Mucosa of stomach (tissue), 1 donor: ENCODE measurements around the gene RASGRF1.

ENCODE experiments used
- H3K27me3 ChIP-seq: one replicate; pipeline ENCODE4 v1.7.0; 2013; ENCODE audit warnings: mild to moderate bottlenecking, low read length; ENCODE audit not compliant: control insufficient read depth, insufficient read depth
- H3K36me3 ChIP-seq: one replicate; pipeline ENCODE4 v1.7.0; 2013; ENCODE audit warnings: low read length; ENCODE audit not compliant: control insufficient read depth, insufficient read depth
- H3K4me1 ChIP-seq: one replicate; pipeline ENCODE4 v1.7.0; 2013; ENCODE audit warnings: mild to moderate bottlenecking, low read length; ENCODE audit not compliant: control insufficient read depth, insufficient read depth
- H3K4me3 ChIP-seq: one replicate; pipeline ENCODE4 v1.7.0; 2013; ENCODE audit warnings: low read length
- H3K9ac ChIP-seq: one replicate; pipeline ENCODE4 v1.7.0; 2013; ENCODE audit warnings: mild to moderate bottlenecking, low read length, moderate library complexity
- H3K9me3 ChIP-seq: one replicate; pipeline ENCODE4 v1.7.0; 2013; ENCODE audit warnings: mild to moderate bottlenecking, low read length, moderate library complexity; ENCODE audit not compliant: control insufficient read depth
- donor health status: Pancreatic carcinoma.

Gene RASGRF1, protein sequence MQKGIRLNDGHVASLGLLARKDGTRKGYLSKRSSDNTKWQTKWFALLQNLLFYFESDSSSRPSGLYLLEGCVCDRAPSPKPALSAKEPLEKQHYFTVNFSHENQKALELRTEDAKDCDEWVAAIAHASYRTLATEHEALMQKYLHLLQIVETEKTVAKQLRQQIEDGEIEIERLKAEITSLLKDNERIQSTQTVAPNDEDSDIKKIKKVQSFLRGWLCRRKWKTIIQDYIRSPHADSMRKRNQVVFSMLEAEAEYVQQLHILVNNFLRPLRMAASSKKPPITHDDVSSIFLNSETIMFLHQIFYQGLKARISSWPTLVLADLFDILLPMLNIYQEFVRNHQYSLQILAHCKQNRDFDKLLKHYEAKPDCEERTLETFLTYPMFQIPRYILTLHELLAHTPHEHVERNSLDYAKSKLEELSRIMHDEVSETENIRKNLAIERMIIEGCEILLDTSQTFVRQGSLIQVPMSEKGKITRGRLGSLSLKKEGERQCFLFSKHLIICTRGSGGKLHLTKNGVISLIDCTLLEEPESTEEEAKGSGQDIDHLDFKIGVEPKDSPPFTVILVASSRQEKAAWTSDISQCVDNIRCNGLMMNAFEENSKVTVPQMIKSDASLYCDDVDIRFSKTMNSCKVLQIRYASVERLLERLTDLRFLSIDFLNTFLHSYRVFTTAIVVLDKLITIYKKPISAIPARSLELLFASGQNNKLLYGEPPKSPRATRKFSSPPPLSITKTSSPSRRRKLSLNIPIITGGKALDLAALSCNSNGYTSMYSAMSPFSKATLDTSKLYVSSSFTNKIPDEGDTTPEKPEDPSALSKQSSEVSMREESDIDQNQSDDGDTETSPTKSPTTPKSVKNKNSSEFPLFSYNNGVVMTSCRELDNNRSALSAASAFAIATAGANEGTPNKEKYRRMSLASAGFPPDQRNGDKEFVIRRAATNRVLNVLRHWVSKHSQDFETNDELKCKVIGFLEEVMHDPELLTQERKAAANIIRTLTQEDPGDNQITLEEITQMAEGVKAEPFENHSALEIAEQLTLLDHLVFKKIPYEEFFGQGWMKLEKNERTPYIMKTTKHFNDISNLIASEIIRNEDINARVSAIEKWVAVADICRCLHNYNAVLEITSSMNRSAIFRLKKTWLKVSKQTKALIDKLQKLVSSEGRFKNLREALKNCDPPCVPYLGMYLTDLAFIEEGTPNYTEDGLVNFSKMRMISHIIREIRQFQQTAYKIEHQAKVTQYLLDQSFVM (N-terminal part only)

DNA sequence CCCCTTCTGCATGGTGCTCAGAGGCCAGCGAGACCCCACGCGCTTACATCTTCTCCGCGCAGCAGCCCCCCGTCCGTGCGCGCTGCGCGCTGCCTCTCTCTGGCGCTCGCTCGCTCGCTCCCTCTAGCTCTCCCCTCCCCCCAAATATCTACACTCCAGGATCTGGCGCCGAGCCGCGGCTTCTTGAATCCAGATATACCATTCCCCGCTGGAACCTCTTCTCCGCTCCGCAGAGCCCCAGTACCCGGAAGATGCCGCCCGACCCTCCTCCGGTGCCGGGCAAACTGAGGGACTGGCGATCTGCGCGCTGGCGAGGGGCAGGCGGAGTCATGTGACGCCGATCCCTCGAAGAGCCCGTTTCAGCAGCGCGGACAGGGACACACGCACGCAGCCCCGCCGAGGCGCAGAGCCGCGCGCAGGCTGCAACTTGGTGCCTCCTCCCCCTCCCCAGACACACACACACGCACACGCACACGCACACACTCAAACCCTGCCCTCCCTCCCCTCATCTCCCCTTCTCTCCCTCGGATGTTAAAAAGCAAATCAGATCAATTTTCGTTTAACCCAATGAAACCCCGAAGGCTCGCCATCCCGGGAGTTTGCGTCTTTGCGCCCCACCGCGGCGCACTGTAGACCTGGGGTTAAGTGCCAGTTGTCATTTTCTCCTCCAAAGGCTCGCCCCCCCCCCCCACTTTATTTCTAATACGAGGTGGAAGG lies at the start of gene RASGRF1:
Gene RASGRF1, minus strand, starts transcription at position 294 of the 717 bp plus-strand sequence. Its CDS starts 282 bp downstream, at position 12.
- H3K9ac ChIP-seq: no peak within 1 kb of the TSS
- H3K36me3 ChIP-seq: no peaks in the 10 kb centered on the region
- no peak within 1 kb of the TSS for H3K4me3 ChIP-seq
- H3K27me3 ChIP-seq: peaks cover 58% of the 10 kb centered on the region
- H3K4me1 ChIP-seq: no peaks in the 10 kb centered on the region
- H3K9me3 ChIP-seq: no peaks in the 10 kb centered on the region

- H3K4me3 ChIP-seq: no peak overlapping the region
Measured at GRCh38 chr15:79136434-79137046, 46.0 kb upstream of the RASGRF1 start.

GRCh38 chr15:79133309-79133708 lies 42.7 kb upstream of the RASGRF1 start:
- Histone ChIP-seq H3K9me3 (no peaks in the 10 kb centered on the region), H3K27me3 (peaks cover 10% of the 10 kb centered on the region), H3K9ac (no peak overlapping the region), H3K4me3 (no peak overlapping the region), H3K36me3 (no peaks in the 10 kb centered on the region), H3K4me1 (no peaks in the 10 kb centered on the region)

More at GRCh38 chr15:79136434-79137046, 46.0 kb upstream of the RASGRF1 start:
- Histone ChIP-seq H3K9ac (no peak overlapping the region), H3K9me3 (no peaks in the 10 kb centered on the region), H3K4me1 (no peaks in the 10 kb centered on the region), H3K36me3 (no peaks in the 10 kb centered on the region), H3K27me3 (peaks cover 10% of the 10 kb centered on the region)

DNA sequence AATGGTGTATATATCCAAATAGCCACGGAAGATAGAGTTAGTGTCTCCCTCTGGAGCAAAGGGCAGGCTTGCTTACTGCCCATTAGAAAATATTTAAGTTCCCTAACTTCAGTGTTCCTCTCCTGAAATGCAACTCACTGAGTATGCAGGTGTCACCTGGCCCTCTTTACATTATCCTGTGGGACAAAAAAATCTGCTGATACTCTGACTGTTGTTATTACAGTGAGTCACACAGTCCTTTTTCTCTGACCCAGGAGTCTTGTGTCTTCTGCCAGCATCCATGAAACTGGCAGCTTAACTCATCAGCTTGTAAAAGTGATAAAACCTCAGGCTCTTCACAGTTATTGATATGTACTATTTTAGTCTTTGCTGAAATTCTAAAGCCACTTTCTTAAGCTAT lies 42.2 kb upstream of the RASGRF1 start:
- no peaks in the 10 kb centered on the region for H3K9me3 ChIP-seq
- H3K4me3 ChIP-seq: no peak overlapping the region
- no peaks in the 10 kb centered on the region for H3K36me3 ChIP-seq
- H3K4me1 ChIP-seq: no peaks in the 10 kb centered on the region
- peaks cover 10% of the 10 kb centered on the region for H3K27me3 ChIP-seq
- H3K9ac ChIP-seq: no peak overlapping the region

GRCh38 chr15:79132361-79132760 lies 41.8 kb upstream of the RASGRF1 start:
- Histone ChIP-seq H3K4me1 (no peaks in the 10 kb centered on the region), H3K27me3 (peaks cover 10% of the 10 kb centered on the region), H3K36me3 (no peaks in the 10 kb centered on the region), H3K9ac (no peak overlapping the region), H3K4me3 (no peak overlapping the region), H3K9me3 (no peaks in the 10 kb centered on the region)

DNA sequence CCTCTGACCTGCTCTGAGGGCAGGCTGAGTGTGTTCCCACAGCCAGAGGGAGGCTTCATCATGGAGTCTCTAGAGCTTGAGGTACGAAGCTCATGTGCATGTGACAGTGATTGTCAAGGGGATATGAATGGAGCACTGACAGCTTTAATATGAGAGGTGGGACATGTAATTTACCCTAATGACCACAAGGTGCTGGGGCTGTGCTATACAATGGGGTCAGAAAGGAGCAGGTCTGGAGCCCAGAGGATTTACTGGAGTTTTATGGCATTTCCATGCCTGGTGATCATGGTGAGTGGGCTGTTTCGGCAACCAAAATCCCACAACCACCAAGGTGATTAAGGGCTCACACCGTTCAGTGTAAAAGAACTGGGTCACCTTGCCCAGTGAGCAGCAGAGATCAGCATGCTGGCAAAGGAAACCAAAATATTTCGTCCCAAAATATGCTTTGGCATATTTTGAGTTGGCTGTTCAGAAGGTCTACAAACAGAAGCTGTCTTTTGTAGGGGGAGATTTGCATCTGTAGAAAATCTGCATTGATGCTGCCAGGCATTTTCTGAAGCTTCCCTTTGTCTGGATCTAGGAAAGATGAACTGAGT lies 40.1 kb upstream of the RASGRF1 start:
- no peak overlapping the region for H3K9ac ChIP-seq
- no peaks in the 10 kb centered on the region for H3K4me1 ChIP-seq
- no peaks in the 10 kb centered on the region for H3K36me3 ChIP-seq
- no peak overlapping the region for H3K4me3 ChIP-seq
- H3K27me3 ChIP-seq: peaks cover 5% of the 10 kb centered on the region
- H3K9me3 ChIP-seq: no peaks in the 10 kb centered on the region

DNA sequence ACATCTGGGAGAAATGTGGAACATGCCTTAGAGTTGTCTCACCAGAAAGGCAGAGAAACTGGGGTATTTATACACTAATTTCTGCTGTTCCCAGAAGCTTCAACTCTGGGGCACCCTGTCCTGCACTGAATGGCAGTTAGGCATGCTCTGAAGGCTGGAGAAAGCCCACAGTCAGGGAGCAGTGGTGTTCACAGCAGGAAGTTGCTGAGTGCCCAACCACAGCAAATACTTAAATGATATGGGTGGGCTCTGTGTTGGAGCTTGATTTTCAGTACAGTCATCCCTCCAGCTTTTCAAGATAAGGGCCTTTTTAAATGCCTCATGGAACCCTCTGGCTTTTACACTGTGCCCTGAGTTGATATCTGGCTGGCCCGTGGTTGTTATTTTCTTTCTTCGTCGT lies 38.7 kb upstream of the RASGRF1 start:
- Histone ChIP-seq H3K27me3 (no peaks in the 10 kb centered on the region), H3K9ac (no peak overlapping the region), H3K4me3 (no peak overlapping the region), H3K9me3 (no peaks in the 10 kb centered on the region), H3K36me3 (no peaks in the 10 kb centered on the region), H3K4me1 (no peaks in the 10 kb centered on the region)

DNA sequence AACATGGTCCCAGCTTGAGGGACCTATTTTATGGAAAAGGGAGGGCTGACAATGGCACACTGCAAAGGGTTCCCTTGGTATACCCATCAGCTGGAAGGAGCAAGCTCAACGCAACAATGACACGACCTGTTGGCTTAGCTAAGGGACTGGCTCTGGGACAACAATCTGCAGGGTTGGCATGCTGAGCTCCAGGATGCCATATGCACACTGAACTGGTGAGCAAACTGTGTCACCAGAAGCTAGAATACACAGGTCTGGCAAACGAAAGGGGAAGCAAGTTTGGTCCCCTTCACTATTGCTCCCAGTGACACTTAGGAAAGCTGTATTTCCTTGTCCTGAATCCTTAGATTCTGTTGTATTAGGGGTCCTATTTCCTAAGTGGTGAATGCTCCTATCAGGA lies 38.0 kb upstream of the RASGRF1 start:
- H3K9me3 ChIP-seq: no peaks in the 10 kb centered on the region
- H3K4me1 ChIP-seq: no peaks in the 10 kb centered on the region
- no peaks in the 10 kb centered on the region for H3K27me3 ChIP-seq
- H3K36me3 ChIP-seq: no peaks in the 10 kb centered on the region
- H3K4me3 ChIP-seq: no peak overlapping the region
- no peak overlapping the region for H3K9ac ChIP-seq

DNA sequence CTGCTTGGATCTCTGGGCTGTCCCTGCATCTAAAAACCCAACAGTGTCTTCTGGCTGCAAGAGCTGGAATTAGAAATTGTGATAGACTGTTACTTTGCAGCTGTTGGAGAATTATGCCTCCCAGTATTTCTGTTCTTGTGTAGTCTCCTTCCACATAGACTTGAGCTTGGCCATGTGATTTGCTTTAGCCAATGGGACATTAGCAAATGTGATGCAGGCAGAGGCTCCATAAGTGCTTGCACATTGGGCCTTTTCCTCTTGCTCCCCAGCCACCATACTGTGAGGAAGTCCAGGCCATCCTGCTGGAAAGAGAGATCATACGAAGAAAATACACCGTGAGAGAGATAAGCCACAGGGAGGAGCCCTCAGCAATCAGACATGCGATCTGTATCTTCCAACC lies 33.8 kb upstream of the RASGRF1 start:
- peaks cover 7% of the 10 kb centered on the region for H3K27me3 ChIP-seq

GRCh38 chr15:79122991-79123390 lies 32.4 kb upstream of the RASGRF1 start:
- Histone ChIP-seq H3K4me1 (no peaks in the 10 kb centered on the region), H3K9ac (no peak overlapping the region), H3K36me3 (no peaks in the 10 kb centered on the region), H3K27me3 (peaks cover 7% of the 10 kb centered on the region), H3K9me3 (no peaks in the 10 kb centered on the region), H3K4me3 (no peak overlapping the region)

More for the DNA sequence above, 33.8 kb upstream of the RASGRF1 start:
- Histone ChIP-seq H3K36me3 (no peaks in the 10 kb centered on the region), H3K9ac (no peak overlapping the region), H3K4me1 (no peaks in the 10 kb centered on the region), H3K9me3 (no peaks in the 10 kb centered on the region), H3K4me3 (no peak overlapping the region)

GRCh38 chr15:79122391-79122790 lies 31.8 kb upstream of the RASGRF1 start:
- no peaks in the 10 kb centered on the region for H3K4me1 ChIP-seq
- H3K9me3 ChIP-seq: no peaks in the 10 kb centered on the region
- peaks cover 7% of the 10 kb centered on the region for H3K27me3 ChIP-seq
- H3K4me3 ChIP-seq: no peak overlapping the region
- H3K36me3 ChIP-seq: no peaks in the 10 kb centered on the region
- H3K9ac ChIP-seq: no peak overlapping the region
